Small intestine (tissue), 7 donors: ENCODE results near the gene BACE2. TPM values are rescaled to one million over a fixed set of nuclear protein-coding genes. Genes with fewer than 3 reads are reported as not detected.
A peak's percentile ranks its signal among the peaks of the same experiment; 100 is the strongest.
"Not testable (repeated sequence)": the region's sequence is repeated elsewhere in the genome, so short reads cannot be mapped to it uniquely, and the experiment has no call there.

Experiments
- DNase-seq, 2 donors: peaks; one replicate each; pipeline versions ENCODE4 v3.0.0 to v3.0.0-alpha.2; 2013
- FAIRE-seq: peaks from 2 replicates; lab custom pipeline; 2012; peaks lifted over from hg19 to GRCh38; lab: Jason Lieb, UNC
- H3K27ac ChIP-seq, 3 donors: one replicate each; pipeline ENCODE4 v1.5.1; 2013; ENCODE audit warnings: low read length in 2 of 3, mild to moderate bottlenecking in 2 of 3, control low read depth in 1 of 3, inconsistent platforms in 1 of 3, low read depth in 1 of 3, moderate library complexity in 1 of 3
- H3K27me3 ChIP-seq, 3 donors: one replicate each; pipeline ENCODE4 v1.6.1; 2013; ENCODE audit warnings: low read length in 3 of 3, inconsistent platforms in 1 of 3; ENCODE audit not compliant: control insufficient read depth in 3 of 3, insufficient read depth in 3 of 3
- H3K36me3 ChIP-seq, 3 donors: one replicate each; pipeline ENCODE4 v1.6.1; 2013; ENCODE audit warnings: low read length in 3 of 3, inconsistent platforms in 1 of 3, low read depth in 1 of 3, mild to moderate bottlenecking in 1 of 3, moderate library complexity in 1 of 3; ENCODE audit not compliant: control insufficient read depth in 3 of 3, insufficient read depth in 2 of 3
- H3K4me1 ChIP-seq, 3 donors: one replicate each; pipeline ENCODE4 v1.6.1; 2013; ENCODE audit warnings: low read length in 2 of 3, inconsistent platforms in 1 of 3, low read depth in 1 of 3, mild to moderate bottlenecking in 1 of 3, moderate library complexity in 1 of 3; ENCODE audit not compliant: control insufficient read depth in 3 of 3, insufficient read depth in 2 of 3
- H3K4me3 ChIP-seq, 3 donors: one replicate each; pipeline ENCODE4 v1.5.1; 2013; ENCODE audit warnings: low read length in 3 of 3, control low read depth in 1 of 3, inconsistent platforms in 1 of 3, low read depth in 1 of 3, mild to moderate bottlenecking in 1 of 3, moderate library complexity in 1 of 3
- H3K9me3 ChIP-seq, 2 donors: one replicate each; pipeline ENCODE4 v1.6.1; 2013; ENCODE audit warnings: low read depth in 1 of 2, low read length in 1 of 2; ENCODE audit not compliant: control insufficient read depth in 2 of 2, insufficient read depth in 1 of 2
- WGBS, 3 donors: extraction: QIAGEN DNeasy Blood & Tissue Kit; methylation state at CpG; one replicate each; pipeline ENCODE4 v1.1.7; 2013; 5-methylcytosine and 5-hydroxymethylcytosine counted together
- polyA plus RNA-seq, 4 donors: library from polyadenylated mRNA; stranded (reverse) in 3 of 4; unstranded in 1 of 4; fragments of 200-250 nt in 3 of 4; fragments of 120-200 nt in 1 of 4; gene quantifications; one replicate each; pipeline versions ENCODE4 v1.2.1 to v1.2.3, GENCODE V29; 2013
- donor health status: healthy with polysubstance abuse.
- donor health status: control.
- donor health status: control.
- donor health status: Bipolar disorder and iron deficiency.
- donor health status: healthy.

Gene BACE2
- polyA plus RNA-seq, 4 donors, result 3.2 to 56.1 (median 9.1) TPM

DNA sequence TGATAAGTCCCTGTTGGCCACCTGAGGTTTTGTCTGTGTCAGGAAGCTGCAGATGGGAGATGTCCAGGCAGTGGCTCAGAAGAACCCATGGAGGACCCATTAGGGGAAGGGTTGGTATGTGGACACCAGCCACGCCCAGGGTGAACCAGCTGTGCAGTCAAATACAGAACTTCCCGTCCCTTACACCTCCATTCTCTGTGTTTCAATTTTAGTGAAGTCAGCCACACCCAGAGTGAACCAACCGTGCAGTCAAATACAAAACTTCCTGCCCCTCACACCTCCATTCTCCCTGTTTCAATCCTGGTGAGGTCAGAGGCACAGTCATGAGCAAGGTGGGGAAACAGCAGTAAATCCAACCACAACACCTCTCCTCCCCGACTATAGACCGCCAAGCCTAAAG is 27.4 kb downstream of the BACE2 start:
- H3K9me3 ChIP-seq, result peaks cover 0 to 3% of the 10 kb centered on the region in 2 donors
- no peaks in the 10 kb centered on the region for H3K27me3 ChIP-seq
- no peak overlapping the region for H3K27ac ChIP-seq
- H3K36me3 ChIP-seq, result no peaks in the 10 kb centered on the region
- DNase-seq, result no peak
- H3K4me1 ChIP-seq, result no peaks in the 10 kb centered on the region
- FAIRE-seq, result no peak
- 74 to 84% (median 75%) methylated on average over 5 of the region's 5 CpGs for WGBS, 3 donors
- H3K4me3 ChIP-seq, result no peak overlapping the region

DNA sequence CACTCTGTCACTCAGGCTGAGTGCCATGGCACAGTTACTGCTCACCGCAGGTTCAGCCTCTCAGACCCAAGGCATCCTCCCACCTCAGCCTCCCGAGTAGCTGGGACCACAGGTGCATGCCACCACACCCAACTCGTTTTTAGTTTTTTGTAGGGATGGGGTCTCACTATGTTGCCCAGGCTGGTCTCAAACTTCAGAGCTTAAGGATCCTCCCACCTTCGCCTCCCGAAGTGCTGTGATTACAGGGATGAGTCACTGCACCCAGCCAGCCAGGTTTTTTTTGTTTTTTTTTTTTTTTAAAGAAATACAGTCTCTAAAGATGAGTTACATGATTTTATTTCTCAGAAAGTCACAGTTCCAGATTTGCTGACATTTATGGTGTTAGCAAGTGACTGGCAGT is 29.0 kb downstream of the BACE2 start:
- Histone ChIP-seq H3K4me1 (no peaks in the 10 kb centered on the region), H3K27ac (no peak overlapping the region), H3K36me3 (no peaks in the 10 kb centered on the region), H3K9me3 (no peaks in the 10 kb centered on the region), H3K27me3 (no peaks in the 10 kb centered on the region), H3K4me3 (no peak overlapping the region)
- DNase-seq (peak in 1 of 2 donors; percentile 18), FAIRE-seq (no peak)
- WGBS, 3 donors, result 46 to 65% (median 58%) methylated on average over 5 of the region's 5 CpGs

DNA sequence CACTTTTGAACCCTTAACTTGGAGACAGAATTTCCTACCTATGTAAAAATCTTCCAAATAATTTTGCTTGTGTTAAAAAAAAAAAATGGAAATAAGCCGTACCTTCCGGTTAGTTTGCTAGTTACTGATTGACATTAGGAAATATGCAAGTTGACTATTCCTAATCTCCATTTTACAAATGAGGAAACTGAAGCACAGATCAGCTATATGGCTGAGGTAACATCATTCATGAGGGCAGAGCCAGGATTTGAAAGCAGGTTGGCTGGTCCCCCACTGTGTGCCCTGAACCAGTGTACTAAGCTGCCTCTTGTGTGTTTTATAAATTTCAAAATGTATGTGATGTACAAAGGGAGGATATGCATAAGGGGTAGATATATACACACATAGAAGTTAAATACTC is 29.6 kb downstream of the BACE2 start:
- DNase-seq, result peak in 1 of 2 donors; percentile 31
- WGBS, 3 donors, result 29 to 58% (median 44%) methylated on average over 2 of the region's 2 CpGs
- Histone ChIP-seq H3K4me3 (no peak overlapping the region), H3K9me3 (no peaks in the 10 kb centered on the region), H3K36me3 (no peaks in the 10 kb centered on the region), H3K27me3 (no peaks in the 10 kb centered on the region), H3K27ac (no peak overlapping the region), H3K4me1 (no peaks in the 10 kb centered on the region)
- FAIRE-seq, result no peak

DNA sequence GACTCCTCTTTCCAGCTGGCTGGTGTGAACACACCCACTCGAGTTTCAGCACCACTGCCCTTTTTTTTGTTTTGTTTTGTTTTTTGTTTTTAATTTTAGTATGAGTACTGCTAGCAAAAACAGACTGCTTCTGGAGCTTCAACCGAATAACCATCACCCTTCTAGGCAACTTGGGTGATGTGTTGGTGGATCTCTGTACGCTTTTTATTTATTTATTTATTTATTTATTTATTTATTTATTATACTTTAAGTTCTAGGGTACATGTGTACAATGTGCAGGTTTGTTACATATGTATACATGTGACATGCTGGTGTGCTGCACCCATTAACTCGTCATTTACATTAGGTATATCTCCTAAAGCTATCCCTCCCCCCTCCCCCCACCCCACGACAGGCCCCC is 30.7 kb downstream of the BACE2 start:
- not testable (repeated sequence) for H3K4me1 ChIP-seq, FAIRE-seq, H3K4me3 ChIP-seq, H3K36me3 ChIP-seq, H3K27ac ChIP-seq, DNase-seq, H3K9me3 ChIP-seq, H3K27me3 ChIP-seq
- 79 to 86% (median 80%) methylated on average over 5 of the region's 5 CpGs for WGBS, 3 donors

DNA sequence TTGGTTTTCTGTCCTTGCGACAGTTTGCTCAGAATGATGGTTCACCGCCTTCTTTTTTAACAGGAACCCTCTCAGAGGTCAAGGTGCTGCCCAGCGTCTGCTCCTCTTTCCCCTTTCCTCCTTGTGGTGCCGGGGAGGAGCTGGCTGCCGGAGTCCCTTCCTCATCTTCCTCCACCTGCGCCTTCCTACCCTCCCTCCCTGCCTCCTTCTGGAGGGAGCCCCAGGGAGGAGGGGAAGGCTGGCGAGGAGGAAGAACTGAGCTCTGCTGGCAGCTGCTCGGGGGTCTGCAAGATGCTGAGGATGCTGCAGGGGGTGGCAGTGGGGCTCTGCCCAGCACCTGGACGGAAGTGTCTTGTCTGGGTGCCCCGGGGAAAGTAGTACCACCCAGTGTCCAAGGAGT is 31.2 kb downstream of the BACE2 start:
- H3K27me3 ChIP-seq, result no peaks in the 10 kb centered on the region
- FAIRE-seq, result no peak
- no peaks in the 10 kb centered on the region for H3K9me3 ChIP-seq
- no peak for DNase-seq
- H3K36me3 ChIP-seq, result no peaks in the 10 kb centered on the region
- H3K4me1 ChIP-seq, result no peaks in the 10 kb centered on the region
- no peak overlapping the region for H3K4me3 ChIP-seq
- no peak overlapping the region for H3K27ac ChIP-seq
- 79 to 89% (median 83%) methylated on average over 10 of the region's 10 CpGs for WGBS, 3 donors

DNA sequence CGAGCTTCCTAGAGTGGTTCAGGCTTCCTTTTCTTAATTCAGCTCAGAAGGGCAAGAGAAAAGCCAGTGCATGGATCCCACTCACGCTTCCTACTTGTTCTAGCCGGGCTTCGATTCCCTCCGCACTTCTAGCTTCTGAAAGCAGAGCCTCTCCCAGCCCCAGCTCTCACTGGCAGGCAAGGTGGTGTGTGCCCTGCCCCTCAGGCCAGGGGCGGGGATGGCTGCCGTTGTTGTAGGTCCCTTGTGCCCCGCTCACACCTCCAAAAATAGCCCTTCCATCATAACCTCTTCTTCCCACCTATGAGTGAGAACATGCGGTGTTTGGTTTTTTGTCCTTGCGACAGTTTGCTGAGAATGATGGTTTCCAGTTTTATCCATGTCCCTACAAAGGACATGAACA is 31.6 kb downstream of the BACE2 start:
- Histone ChIP-seq H3K36me3 (no peaks in the 10 kb centered on the region), H3K27ac (no peak overlapping the region), H3K9me3 (no peaks in the 10 kb centered on the region), H3K27me3 (no peaks in the 10 kb centered on the region), H3K4me1 (no peaks in the 10 kb centered on the region), H3K4me3 (no peak overlapping the region)
- 86 to 92% (median 89%) methylated on average over 10 of the region's 10 CpGs for WGBS, 3 donors
- DNase-seq (no peak), FAIRE-seq (no peak)

DNA sequence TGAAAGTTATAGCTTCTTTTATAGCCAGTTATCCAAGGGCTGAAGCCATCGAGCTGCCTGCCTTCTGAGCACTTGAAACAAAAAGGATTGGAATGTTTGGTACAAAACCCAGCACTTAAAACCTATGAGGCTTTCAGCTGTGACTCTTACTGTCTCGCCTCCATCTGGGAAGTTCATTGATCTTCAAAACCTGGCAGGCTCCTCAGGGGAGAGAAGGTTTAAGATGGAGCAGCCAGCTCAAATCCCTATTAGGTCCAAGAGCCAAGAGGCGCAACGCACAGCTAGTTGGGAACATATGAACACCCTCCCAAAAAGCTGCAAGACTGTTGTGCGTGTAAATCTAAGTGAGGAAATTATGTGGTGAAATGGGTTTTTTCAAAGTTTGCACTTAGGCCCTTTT is 33.4 kb downstream of the BACE2 start:
- no peak for DNase-seq
- Histone ChIP-seq H3K4me1 (no peaks in the 10 kb centered on the region), H3K9me3 (no peaks in the 10 kb centered on the region), H3K36me3 (no peaks in the 10 kb centered on the region), H3K4me3 (no peak overlapping the region), H3K27me3 (no peaks in the 10 kb centered on the region), H3K27ac (no peak overlapping the region)
- 78 to 94% (median 92%) methylated on average over 5 of the region's 5 CpGs for WGBS, 3 donors
- no peak for FAIRE-seq

DNA sequence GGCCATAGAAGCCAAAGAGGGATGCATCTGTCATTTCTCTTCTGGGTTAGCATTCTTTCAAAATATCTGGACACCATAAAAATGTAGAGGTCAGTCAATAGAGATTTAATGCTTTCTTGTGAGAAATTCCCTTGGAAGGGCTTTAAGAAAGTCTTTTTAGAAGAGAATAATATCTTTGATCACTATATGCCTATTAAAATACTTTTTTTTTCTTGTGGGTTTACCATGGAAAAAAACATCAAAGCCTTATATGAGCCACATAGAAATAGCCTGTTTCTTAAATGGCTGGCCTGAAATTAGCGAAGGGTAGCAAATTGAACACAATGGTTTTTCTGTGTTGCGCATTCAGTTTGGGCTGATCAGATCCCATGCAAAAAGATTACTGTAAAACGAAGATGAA is 36.8 kb downstream of the BACE2 start:
- H3K4me1 ChIP-seq, result no peaks in the 10 kb centered on the region
- DNase-seq, result no peak
- no peak overlapping the region for H3K4me3 ChIP-seq
- no peaks in the 10 kb centered on the region for H3K36me3 ChIP-seq
- H3K27ac ChIP-seq, result no peak overlapping the region
- no peaks in the 10 kb centered on the region for H3K27me3 ChIP-seq
- H3K9me3 ChIP-seq, result no peaks in the 10 kb centered on the region
- 71 to 90% (median 87%) methylated on average over 3 of the region's 3 CpGs for WGBS, 3 donors
- FAIRE-seq, result no peak
